ENCODE measurements around the gene HEATR5A. TPM values are rescaled to one million over a fixed set of nuclear protein-coding genes. Genes with fewer than 3 reads are reported as not detected.

The HEATR5A gene
- total and polyA plus RNA-seq, 4 donors = 10.9 to 54.0 (median 28.9) TPM

- Histone ChIP-seq H3K4me3 (no peak overlapping the region), H3K9ac (ENCODE audit: insufficient read depth in 1 of 2, low read length in 2 of 2) (no peak overlapping the region), H3K9me3 (ENCODE audit: control insufficient read depth in 4 of 4, insufficient read depth in 3 of 4, low read length in 3 of 4) (peaks cover 0 to 5% (median 0%) of the 10 kb centered on the region in 4 donors), H3K27me3 (ENCODE audit: control insufficient read depth in 3 of 3, insufficient read depth in 3 of 3, low read length in 2 of 3) (no peaks in the 10 kb centered on the region), H3K27ac (ENCODE audit: low read depth in 1 of 2, low read length in 1 of 2) (peak overlapping the region in 1 of 2 donors; percentile 39), H3K4me1 (ENCODE audit: control insufficient read depth in 5 of 5, insufficient read depth in 5 of 5, low read length in 5 of 5) (peaks cover 2 to 42% (median 14%) of the 10 kb centered on the region in 5 donors), H3K36me3 (ENCODE audit: control insufficient read depth in 4 of 4, insufficient read depth in 4 of 4, low read length in 4 of 4) (no peaks in the 10 kb centered on the region)
- no peak for TF ChIP-seq CTCF (IDR thresholded peaks at IDR 0.05; ENCODE audit: control extremely low read depth, extremely low read depth)
- DNase-seq = no peak
- no peak for ATAC-seq (ENCODE audit: insufficient read depth, low FRiP score)
- WGBS, 2 donors = 69 to 82% methylated on average over 8 of the region's 8 CpGs
Observed at GRCh38 chr14:31265701-31266398, 154.5 kb downstream of the HEATR5A start.

GRCh38 chr14:31263485-31264133, 156.7 kb downstream of the HEATR5A start:
- no peak overlapping the region for H3K9ac ChIP-seq (ENCODE audit: insufficient read depth in 1 of 2, low read length in 2 of 2)
- no peaks in the 10 kb centered on the region for H3K9me3 ChIP-seq (ENCODE audit: control insufficient read depth in 4 of 4, insufficient read depth in 3 of 4, low read length in 3 of 4)
- no peak overlapping the region for H3K4me3 ChIP-seq
- peaks cover 2 to 35% (median 14%) of the 10 kb centered on the region in 5 donors for H3K4me1 ChIP-seq (ENCODE audit: control insufficient read depth in 5 of 5, insufficient read depth in 5 of 5, low read length in 5 of 5)
- no peak for TF ChIP-seq CTCF (IDR thresholded peaks at IDR 0.05; ENCODE audit: control extremely low read depth, extremely low read depth)
- DNase-seq = peak; percentile 48 to 97 (median 94)
- H3K27me3 ChIP-seq (ENCODE audit: control insufficient read depth in 3 of 3, insufficient read depth in 3 of 3, low read length in 2 of 3) = no peaks in the 10 kb centered on the region
- ATAC-seq (ENCODE audit: insufficient read depth, low FRiP score) = peak; percentile 91
- H3K36me3 ChIP-seq (ENCODE audit: control insufficient read depth in 4 of 4, insufficient read depth in 4 of 4, low read length in 4 of 4) = no peaks in the 10 kb centered on the region
- H3K27ac ChIP-seq (ENCODE audit: low read depth in 1 of 2, low read length in 1 of 2) = peak overlapping the region; percentile 17 to 72
- 63 to 79% methylated on average over 2 of the region's 2 CpGs for WGBS, 2 donors

- H3K4me3 ChIP-seq = no peak overlapping the region
- ATAC-seq (ENCODE audit: insufficient read depth, low FRiP score) = no peak
- H3K9me3 ChIP-seq (ENCODE audit: control insufficient read depth in 4 of 4, insufficient read depth in 3 of 4, low read length in 3 of 4) = no peaks in the 10 kb centered on the region
- peak overlapping the region; percentile 17 to 85 for H3K27ac ChIP-seq (ENCODE audit: low read depth in 1 of 2, low read length in 1 of 2)
- WGBS, 2 donors = 40 to 42% methylated on average over 6 of the region's 6 CpGs
- no peak for TF ChIP-seq CTCF (IDR thresholded peaks at IDR 0.05; ENCODE audit: control extremely low read depth, extremely low read depth)
- H3K9ac ChIP-seq (ENCODE audit: insufficient read depth in 1 of 2, low read length in 2 of 2) = peak overlapping the region in 1 of 2 donors; percentile 3
- no peaks in the 10 kb centered on the region for H3K36me3 ChIP-seq (ENCODE audit: control insufficient read depth in 4 of 4, insufficient read depth in 4 of 4, low read length in 4 of 4)
- DNase-seq = peak; percentile 74 to 90 (median 86)
- H3K27me3 ChIP-seq (ENCODE audit: control insufficient read depth in 3 of 3, insufficient read depth in 3 of 3, low read length in 2 of 3) = no peaks in the 10 kb centered on the region
- peaks cover 5 to 30% (median 14%) of the 10 kb centered on the region in 5 donors for H3K4me1 ChIP-seq (ENCODE audit: control insufficient read depth in 5 of 5, insufficient read depth in 5 of 5, low read length in 5 of 5)
Observed at GRCh38 chr14:31261859-31262731, 158.3 kb downstream of the HEATR5A start.
